Cardiac muscle cell (in vitro differentiated cells and primary cell): ENCODE results near the gene VPS13C. TPM values are rescaled to one million over a fixed set of nuclear protein-coding genes. Genes with fewer than 3 reads are reported as not detected.

Source experiments
- DNase-seq, 2 donors: peaks; one replicate each; pipeline versions ENCODE4 v3.0.0 to v3.0.0-alpha.2; 2010 to 2017; ENCODE audit warnings: low read depth in 1 of 2, low spot score in 1 of 2
- H3K27ac ChIP-seq: fragments of 200-600 bp; sonication (generic); 2 replicates; pipeline ENCODE4 v1.5.1; 2016
- H3K27me3 ChIP-seq: fragments of 200-600 bp; sonication (generic); 2 replicates; pipeline ENCODE4 v1.6.0; 2016; ENCODE audit warnings: control low read depth
- H3K36me3 ChIP-seq: fragments of 200-600 bp; sonication (generic); 2 replicates; pipeline ENCODE4 v1.5.1; 2016; ENCODE audit warnings: control low read depth
- H3K4me1 ChIP-seq: fragments of 200-600 bp; sonication (generic); 2 replicates; pipeline ENCODE4 v1.8.1; 2017; ENCODE audit warnings: low read depth, mild to moderate bottlenecking, mixed run types
- H3K4me3 ChIP-seq: fragments of 200-600 bp; sonication (generic); 2 replicates; pipeline ENCODE4 v1.5.1; 2016; ENCODE audit warnings: mild to moderate bottlenecking
- H3K9me3 ChIP-seq: fragments of 200-600 bp; sonication (generic); 2 replicates; pipeline ENCODE4 v1.5.1; 2017; ENCODE audit warnings: low read depth, mild to moderate bottlenecking, control low read depth
- CTCF ChIP-seq: IDR thresholded peaks from 2 replicates; pipeline ENCODE4 v1.5.1; 2012; ENCODE audit warnings: low read depth, mild to moderate bottlenecking, low read length
- polyA plus RNA-seq: library from polyadenylated mRNA; unstranded; fragments of >200 nt; fragmentation: Nextera tagmentation; extraction: Ambion mirVana; gene quantifications from 2 replicates; pipeline ENCODE4 v1.2.1, GENCODE V29; 2016
- total RNA-seq: library from RNA; depleted of rRNA; stranded (reverse); fragments of >200 nt; gene quantifications from 2 replicates; pipeline ENCODE4 v1.2.3, GENCODE V29; 2016

The VPS13C gene
- total and polyA plus RNA-seq, 2 experiments from 2014 or later, result 4.5 to 31.8 TPM

- Histone ChIP-seq H3K36me3 (peaks cover 12% of the 10 kb centered on the region), H3K4me3 (no peak overlapping the region), H3K27ac (no peak overlapping the region), H3K4me1 (no peaks in the 10 kb centered on the region), H3K9me3 (no peaks in the 10 kb centered on the region), H3K27me3 (no peaks in the 10 kb centered on the region)
- no peak for TF ChIP-seq CTCF
- DNase-seq, result peak in 1 of 2 donors; percentile 9
Measured at GRCh38 chr15:61946778-61947177, 113.5 kb downstream of the VPS13C start.

- H3K36me3 ChIP-seq, result peaks cover 5% of the 10 kb centered on the region
- H3K27me3 ChIP-seq, result no peaks in the 10 kb centered on the region
- no peak for DNase-seq
- H3K9me3 ChIP-seq, result no peaks in the 10 kb centered on the region
- no peak overlapping the region for H3K4me3 ChIP-seq
- no peak overlapping the region for H3K27ac ChIP-seq
- TF ChIP-seq CTCF, result no peak
- H3K4me1 ChIP-seq, result no peaks in the 10 kb centered on the region
Measured at GRCh38 chr15:61943992-61944391, 116.3 kb downstream of the VPS13C start.

GRCh38 chr15:61938249-61938648 is 122.0 kb downstream of the VPS13C start:
- H3K4me1 ChIP-seq, result no peaks in the 10 kb centered on the region
- no peak for DNase-seq
- H3K9me3 ChIP-seq, result no peaks in the 10 kb centered on the region
- H3K27me3 ChIP-seq, result no peaks in the 10 kb centered on the region
- H3K36me3 ChIP-seq, result peaks cover 2% of the 10 kb centered on the region
- H3K27ac ChIP-seq, result no peak overlapping the region
- TF ChIP-seq CTCF, result no peak
- no peak overlapping the region for H3K4me3 ChIP-seq

- Histone ChIP-seq H3K27me3 (no peaks in the 10 kb centered on the region), H3K36me3 (no peaks in the 10 kb centered on the region), H3K9me3 (no peaks in the 10 kb centered on the region), H3K4me3 (no peak overlapping the region), H3K4me1 (no peaks in the 10 kb centered on the region), H3K27ac (no peak overlapping the region)
- no peak for DNase-seq
- no peak for TF ChIP-seq CTCF
Measured at GRCh38 chr15:61936528-61937195, 123.6 kb downstream of the VPS13C start.

GRCh38 chr15:61935493-61935892 is 124.8 kb downstream of the VPS13C start:
- no peak for DNase-seq
- H3K27ac ChIP-seq, result no peak overlapping the region
- no peaks in the 10 kb centered on the region for H3K4me1 ChIP-seq
- H3K9me3 ChIP-seq, result no peaks in the 10 kb centered on the region
- H3K36me3 ChIP-seq, result no peaks in the 10 kb centered on the region
- no peak for TF ChIP-seq CTCF
- no peaks in the 10 kb centered on the region for H3K27me3 ChIP-seq
- H3K4me3 ChIP-seq, result no peak overlapping the region
